Endothelial cell of umbilical vein (primary cell): Measurements from ENCODE around the gene FAM222A. TPM values are rescaled to one million over a fixed set of nuclear protein-coding genes. Genes with fewer than 3 reads are reported as not detected.

ENCODE experiments used
- BruUV-seq: library from RNA; stranded (reverse); fragments of 400-500 nt; replicated peaks from 2 replicates; lab custom pipeline; 2021; lab: Mats Ljungman, UMichigan
- CTCF ChIA-PET: fragments of 300-600, 350-600 bp; sonication (Branson Sonifier 250); formaldehyde crosslinking; loops from one replicate; lab custom pipeline; 2021; ENCODE audit warnings: antibody characterized with exemption, inconsistent platforms; lab: Charles Lee
- POLR2A ChIA-PET: fragments of 300-600, 350-600 bp; sonication (Branson Sonifier 250); formaldehyde crosslinking; loops from one replicate; lab custom pipeline; 2021; ENCODE audit warnings: antibody characterized with exemption, inconsistent platforms; lab: Charles Lee
- DNase-seq: peaks from one replicate; pipeline ENCODE4 v3.0.0-alpha.2; 2011; ENCODE audit warnings: low read depth, low spot score
- FAIRE-seq: peaks from 2 replicates; lab custom pipeline; 2011; peaks lifted over from hg19 to GRCh38; lab: Jason Lieb, UNC
- H2AFZ ChIP-seq: 2 replicates; pipeline ENCODE4 v1.6.0; 2012; ENCODE audit warnings: low read depth, low read length, control low read depth, inconsistent platforms
- H3K27ac ChIP-seq: 2 replicates; pipeline ENCODE4 v1.5.1; 2011; ENCODE audit warnings: low read depth, mild to moderate bottlenecking, control low read depth, low read length, moderate library complexity; ENCODE audit not compliant: insufficient read depth
- H3K27me3 ChIP-seq, 2 experiments: 2 replicates each; pipeline versions ENCODE4 v1.6.0 to v1.6.1; 2011; ENCODE audit warnings: low read length in 2 of 2, mixed read lengths in 1 of 2; ENCODE audit not compliant: control insufficient read depth in 2 of 2, insufficient read depth in 2 of 2
- H3K36me3 ChIP-seq, 2 experiments: 2 replicates in 1 of 2; 3 replicates in 1 of 2; pipeline ENCODE4 v1.5.1; 2011; ENCODE audit warnings: low read length in 2 of 2, mild to moderate bottlenecking in 1 of 2, moderate library complexity in 1 of 2; ENCODE audit not compliant: control insufficient read depth in 2 of 2, insufficient read depth in 2 of 2; ENCODE audit errors: extremely low read depth in 1 of 2
- H3K4me1 ChIP-seq: 3 replicates; pipeline ENCODE4 v1.5.1; 2011; ENCODE audit warnings: mild to moderate bottlenecking, low read length; ENCODE audit not compliant: control insufficient read depth, insufficient read depth; ENCODE audit errors: extremely low read depth
- H3K4me2 ChIP-seq: 2 replicates; pipeline ENCODE4 v1.6.1; 2011; ENCODE audit warnings: low read length, control low read depth, mixed read lengths; ENCODE audit not compliant: insufficient read depth
- H3K4me3 ChIP-seq, 3 experiments: fragments of 200-600 bp in 1 of 3; sonication (generic), shearing (Covaris generic) in 1 of 3; replicated peaks in 1 of 3; 2 replicates each; pipeline ENCODE4 v1.5.1; 2011 to 2016; ENCODE audit warnings: control low read depth in 3 of 3, low read length in 3 of 3, mild to moderate bottlenecking in 2 of 3, inconsistent platforms in 1 of 3, low read depth in 1 of 3, moderate library complexity in 1 of 3; ENCODE audit not compliant: insufficient read depth in 1 of 3
- H3K79me2 ChIP-seq: 2 replicates; pipeline ENCODE4 v1.6.0; 2012; ENCODE audit warnings: low read length, inconsistent platforms; ENCODE audit not compliant: control insufficient read depth, insufficient read depth
- H3K9ac ChIP-seq: replicated peaks from 2 replicates; pipeline ENCODE3; 2011; ENCODE audit warnings: low read length, control low read depth; ENCODE audit not compliant: insufficient read depth; ENCODE audit errors: extremely low read depth
- H3K9me1 ChIP-seq: replicated peaks from 3 replicates; pipeline ENCODE4 v1.6.0; 2011; ENCODE audit warnings: mild to moderate bottlenecking, low read length; ENCODE audit not compliant: control insufficient read depth, insufficient read depth; ENCODE audit errors: extremely low read depth
- H3K9me3 ChIP-seq: replicated peaks from 2 replicates; pipeline ENCODE4 v1.5.1; 2012; ENCODE audit warnings: low read length, inconsistent platforms; ENCODE audit not compliant: control insufficient read depth, insufficient read depth
- H4K20me1 ChIP-seq: replicated peaks from 2 replicates; pipeline ENCODE3; 2011; ENCODE audit warnings: mild to moderate bottlenecking, low read length; ENCODE audit not compliant: control insufficient read depth, insufficient read depth; ENCODE audit errors: extremely low read depth
- CTCF ChIP-seq, 2 donors: IDR thresholded peaks; 1 replicate in 1 of 2; 2 replicates in 1 of 2; pipeline ENCODE4 v1.5.1; 2011; ENCODE audit warnings: low read length in 2 of 2, mild to moderate bottlenecking in 2 of 2, moderate library complexity in 2 of 2, control low read depth in 1 of 2, inconsistent platforms in 1 of 2, low read depth in 1 of 2; ENCODE audit not compliant: insufficient read depth in 1 of 2; ENCODE audit errors: extremely low read depth in 1 of 2
- EZH2 ChIP-seq: IDR thresholded peaks from 2 replicates; pipeline ENCODE4 v1.6.1; 2012; ENCODE audit warnings: borderline replicate concordance, low read depth, mild to moderate bottlenecking, moderate library complexity, low read length, inconsistent platforms; ENCODE audit not compliant: severe bottlenecking
- FOS ChIP-seq: IDR thresholded peaks from 2 replicates; pipeline ENCODE4 v1.6.1; 2011; ENCODE audit warnings: mild to moderate bottlenecking, low read length, moderate library complexity, borderline replicate concordance; ENCODE audit not compliant: insufficient read depth
- GATA2 ChIP-seq: IDR thresholded peaks from 2 replicates; pipeline ENCODE4 v1.7.0; 2011; ENCODE audit warnings: low read depth, mild to moderate bottlenecking, moderate library complexity, mixed read lengths, low read length; ENCODE audit not compliant: insufficient read length, insufficient read depth
- JUN ChIP-seq: IDR thresholded peaks from 2 replicates; pipeline ENCODE4 v1.6.1; 2011; ENCODE audit warnings: borderline replicate concordance, low read depth; ENCODE audit not compliant: insufficient read length, insufficient read depth
- MAX ChIP-seq: IDR thresholded peaks from 2 replicates; pipeline ENCODE4 v1.6.1; 2011; ENCODE audit not compliant: insufficient read depth, insufficient read length
- MYC ChIP-seq: IDR thresholded peaks from one replicate; pipeline ENCODE4 v1.6.1; 2011; ENCODE audit warnings: mild to moderate bottlenecking, low read depth, low read length
- POLR2A ChIP-seq: IDR thresholded peaks from 2 replicates; pipeline ENCODE4 v1.6.1; 2012; ENCODE audit warnings: low read depth, mild to moderate bottlenecking, control low read depth, low read length
- POLR2AphosphoS5 ChIP-seq: IDR thresholded peaks from 2 replicates; pipeline ENCODE4 v1.6.1; 2012; ENCODE audit warnings: low read depth, mild to moderate bottlenecking, control low read depth, low read length, moderate library complexity; ENCODE audit not compliant: insufficient read depth
- dilution Hi-C: fragments of 300-500 bp; cut with MboI; formaldehyde crosslinking; loops from one replicate; pipeline ENCODE4 v1.15.0; 2019; ENCODE audit warnings: low sequenced_read_pairs; ENCODE audit not compliant: extremely low pct_ligation_motif_present
- intact Hi-C: fragments of 100-400 bp; cut with micrococcal nuclease; formaldehyde crosslinking; loops from one replicate; pipeline ENCODE4 v1.10.0; 2022
- polyA plus RNA-seq, 4 experiments: library from polyadenylated mRNA; depleted of rRNA in 3 of 4; stranded (reverse) in 3 of 4; unstranded in 1 of 4; fragments of >200 nt; gene quantifications; 2 replicates each; pipeline versions ENCODE4 v1.2.1 to v1.2.3, GENCODE V29; 2011 to 2012; ENCODE audit warnings: missing spikeins in 1 of 4
- total RNA-seq: library from RNA; stranded (reverse); gene quantifications from 2 replicates; pipeline ENCODE4 v1.2.3, GENCODE V29; 2021

The FAM222A gene
- total and polyA plus RNA-seq, 2 donors (not counting 3 experiments of a cell fraction or from before 2014, with no cell fraction given), result 0.62 to 1.7 TPM

GRCh38 chr12:109771746-109772621, 58.4 kb downstream of the FAM222A start:
- intact Hi-C loops, result no loop called here
- POLR2A ChIA-PET, result interaction anchor here (0.5 to 0.7 kb wide), 2 partner anchors 17 to 372 kb away, joined by 5 to 11 read pairs; no protein-coding TSS in a partner anchor

More at GRCh38 chr12:109771746-109772621, 58.4 kb downstream of the FAM222A start:
- dilution Hi-C loops, result no loop called here
- no peak overlapping the region for H2AFZ ChIP-seq
- H3K9ac ChIP-seq, result no peak overlapping the region
- no peaks in the 10 kb centered on the region for H3K9me3 ChIP-seq
- no peak overlapping the region for H3K27ac ChIP-seq
- H3K4me2 ChIP-seq, result no peak overlapping the region
- no peaks in the 10 kb centered on the region for H4K20me1 ChIP-seq
- BruUV-seq, result no TSS peak
- no peaks in the 10 kb centered on the region for H3K4me1 ChIP-seq
- H3K36me3 ChIP-seq, result no peaks in the 10 kb centered on the region
- FAIRE-seq, result no peak
- H3K9me1 ChIP-seq, result no peaks in the 10 kb centered on the region
- DNase-seq, result no peak
- H3K79me2 ChIP-seq, result no peaks in the 10 kb centered on the region
- no peak overlapping the region for H3K4me3 ChIP-seq
- CTCF ChIA-PET, result interaction anchor here (1.2 to 7.3 kb wide), 4 partner anchors 9 to 344 kb away, joined by 3 to 252 read pairs (median 13); no protein-coding TSS in a partner anchor
- TF ChIP-seq POLR2AphosphoS5, result no peak
- TF ChIP-seq MAX, result no peak
- TF ChIP-seq FOS, result no peak
- TF ChIP-seq POLR2A, result no peak
- TF ChIP-seq CTCF (IDR thresholded peaks at IDR 0.05; ENCODE audit: extremely low read depth in 1 of 2, insufficient read depth in 1 of 2, low read depth in 1 of 2, low read length in 2 of 2), result no peak
- no peak for TF ChIP-seq MYC
- no peak for TF ChIP-seq GATA2
- TF ChIP-seq JUN, result no peak
- TF ChIP-seq EZH2, result no peak
- no peaks in the 10 kb centered on the region for H3K27me3 ChIP-seq
